ENCODE data around the gene NDUFB8.

Gene NDUFB8

GRCh38 chr10:100498059-100498458, 31.6 kb downstream of the NDUFB8 start:
- DNase-seq (ENCODE audit: low read depth): no peak
- H3K4me3 ChIP-seq (ENCODE audit: low read length): no peak overlapping the region

GRCh38 chr10:100496567-100496966, 33.1 kb downstream of the NDUFB8 start:
- TF ChIP-seq CTCF (conservative IDR thresholded peaks at IDR 0.05; ENCODE audit: low read length): no peak
- no peak overlapping the region for H3K4me3 ChIP-seq (ENCODE audit: low read length)
- DNase-seq (ENCODE audit: low read depth): no peak

More at GRCh38 chr10:100498059-100498458, 31.6 kb downstream of the NDUFB8 start:
- no peak for TF ChIP-seq CTCF (conservative IDR thresholded peaks at IDR 0.05; ENCODE audit: low read length)

GRCh38 chr10:100490531-100490930, 39.1 kb downstream of the NDUFB8 start:
- TF ChIP-seq CTCF (conservative IDR thresholded peaks at IDR 0.05; ENCODE audit: low read length): no peak
- H3K4me3 ChIP-seq (ENCODE audit: low read length): no peak overlapping the region
- DNase-seq (ENCODE audit: low read depth): no peak

GRCh38 chr10:100489396-100489795, 40.3 kb downstream of the NDUFB8 start:
- no peak for TF ChIP-seq CTCF (conservative IDR thresholded peaks at IDR 0.05; ENCODE audit: low read length)
- no peak for DNase-seq (ENCODE audit: low read depth)
- no peak overlapping the region for H3K4me3 ChIP-seq (ENCODE audit: low read length)

- DNase-seq (ENCODE audit: low read depth): no peak
- TF ChIP-seq CTCF (conservative IDR thresholded peaks at IDR 0.05; ENCODE audit: low read length): no peak
- H3K4me3 ChIP-seq (ENCODE audit: low read length): no peak overlapping the region
Observed at GRCh38 chr10:100487529-100487928, 42.1 kb downstream of the NDUFB8 start.

GRCh38 chr10:100485801-100486495, 43.7 kb downstream of the NDUFB8 start:
- DNase-seq (ENCODE audit: low read depth): no peak
- H3K4me3 ChIP-seq (ENCODE audit: low read length): no peak overlapping the region
- no peak for TF ChIP-seq CTCF (conservative IDR thresholded peaks at IDR 0.05; ENCODE audit: low read length)

GRCh38 chr10:100485366-100485765, 44.3 kb downstream of the NDUFB8 start:
- no peak for DNase-seq (ENCODE audit: low read depth)
- no peak overlapping the region for H3K4me3 ChIP-seq (ENCODE audit: low read length)
- TF ChIP-seq CTCF (conservative IDR thresholded peaks at IDR 0.05; ENCODE audit: low read length): no peak

Data from AG10803 (cell line).